CD4-positive, alpha-beta T cell treated with Interleukin-17A for 1 hour (primary cell): ENCODE measurements around the gene RICTOR.
A peak's percentile ranks its signal among the peaks of the same experiment; 100 is the strongest.
"Not testable (repeated sequence)": the region's sequence is repeated elsewhere in the genome, so short reads cannot be mapped to it uniquely, and the experiment has no call there.

ENCODE experiments used
- DNase-seq: peaks from one replicate; pipeline ENCODE4 v3.0.0-alpha.2; 2020

RICTOR gene

DNA sequence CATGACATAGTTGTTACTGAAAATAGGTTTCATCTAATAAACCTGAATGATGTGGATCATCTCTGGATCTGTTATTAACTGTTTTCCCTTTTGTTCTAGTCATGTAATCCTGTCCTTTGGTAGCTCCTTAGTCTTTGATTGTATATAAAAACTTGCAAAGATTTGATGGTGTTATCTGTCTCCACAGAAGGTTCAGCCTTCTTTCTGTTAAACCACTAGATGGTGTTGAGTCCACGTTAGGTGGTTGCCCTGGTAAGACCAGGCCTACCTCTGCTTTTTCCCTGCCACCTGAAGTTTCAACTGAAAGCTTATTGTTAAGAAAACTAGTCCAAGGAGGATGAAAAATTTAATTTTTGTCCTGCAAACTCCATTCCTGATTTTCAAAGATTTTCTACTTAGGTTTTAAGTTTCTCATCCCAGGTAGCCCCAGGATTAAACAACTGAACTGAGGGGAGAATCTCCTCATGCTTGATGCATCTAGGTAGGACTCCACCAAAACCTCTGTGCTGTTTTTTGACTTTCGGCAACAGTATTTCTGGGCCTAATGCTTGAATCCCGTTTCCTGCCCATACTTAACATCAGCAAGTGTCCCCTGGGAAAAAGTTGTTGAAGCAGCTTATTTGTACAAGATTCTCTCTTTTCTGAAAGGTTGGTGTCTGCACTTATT, 68.5 kb downstream of the RICTOR start:
- DNase-seq = peak; percentile 38

DNA sequence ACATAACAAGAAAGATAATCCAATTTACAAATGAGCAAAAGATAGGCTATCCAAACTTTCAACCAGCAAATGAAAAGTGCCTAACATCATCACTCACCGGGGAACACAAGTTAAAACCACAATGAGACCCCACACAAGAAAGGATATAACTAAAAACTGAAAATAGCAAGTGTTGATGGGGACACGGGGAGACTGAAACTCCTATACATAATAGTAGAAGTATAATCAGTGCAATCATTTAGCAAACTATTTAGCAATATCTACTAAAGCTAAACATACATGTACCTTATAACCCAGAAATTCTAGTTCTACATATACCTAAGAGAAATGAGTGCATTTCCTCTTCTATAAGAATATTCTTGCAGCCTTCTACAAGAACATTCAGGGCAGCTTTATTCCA, 72.5 kb downstream of the RICTOR start:
- no peak for DNase-seq

DNA sequence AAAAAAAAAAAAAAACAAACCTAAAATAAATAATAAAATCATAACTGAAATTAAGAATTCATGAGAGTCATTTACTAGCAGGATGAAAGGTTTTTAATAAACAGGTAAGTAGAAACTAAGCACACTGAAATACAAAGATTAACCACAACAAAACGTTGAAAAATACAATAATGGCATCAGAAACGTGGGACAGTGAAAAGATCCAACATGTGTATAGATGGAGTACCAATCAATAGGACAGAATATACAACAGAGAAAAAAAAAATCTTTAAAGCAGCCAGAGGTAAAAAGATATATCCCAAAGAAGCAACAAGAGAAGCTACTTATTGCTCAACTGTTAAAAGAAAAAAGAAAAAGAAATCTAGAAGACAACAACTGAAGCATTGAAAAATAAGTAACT, 75.2 kb downstream of the RICTOR start:
- DNase-seq = no peak

DNA sequence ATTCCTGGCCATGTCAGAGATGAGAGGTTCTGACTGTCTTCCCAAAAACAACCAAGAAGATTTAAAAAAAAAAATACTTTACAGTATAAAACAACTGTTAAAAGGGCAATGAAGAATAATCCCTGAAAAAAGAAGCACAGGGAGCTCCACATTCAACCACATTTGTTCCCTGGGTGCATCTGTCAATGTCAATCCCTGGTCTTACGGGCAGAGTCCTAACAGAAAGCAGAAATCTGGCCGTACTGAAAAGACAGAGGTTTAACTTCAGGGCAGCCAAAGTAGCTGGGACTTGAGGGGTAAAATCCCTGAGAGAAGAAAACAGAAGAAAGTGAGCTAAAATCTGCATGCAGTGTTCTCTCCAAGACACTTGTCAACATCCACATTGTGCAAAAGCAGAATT, 76.6 kb downstream of the RICTOR start:
- no peak for DNase-seq

DNA sequence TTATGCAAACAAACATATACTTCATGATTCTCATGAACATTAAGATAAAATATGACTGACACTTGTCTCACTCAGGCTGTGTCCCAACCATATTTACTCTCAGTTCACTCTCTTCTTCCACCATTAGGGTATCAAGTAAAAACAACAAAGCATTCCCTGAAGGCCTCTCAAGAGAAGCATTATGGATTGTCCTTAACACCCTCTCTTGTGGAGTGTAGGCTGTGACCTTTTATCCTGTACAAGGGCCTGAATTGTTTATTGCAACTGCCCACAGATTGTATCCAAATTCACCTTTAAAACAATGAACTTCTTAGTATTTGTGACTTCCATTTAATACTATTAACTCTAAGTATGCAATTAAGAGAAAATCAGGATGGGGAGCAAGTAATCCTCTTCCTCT, 78.1 kb downstream of the RICTOR start:
- DNase-seq = no peak

DNA sequence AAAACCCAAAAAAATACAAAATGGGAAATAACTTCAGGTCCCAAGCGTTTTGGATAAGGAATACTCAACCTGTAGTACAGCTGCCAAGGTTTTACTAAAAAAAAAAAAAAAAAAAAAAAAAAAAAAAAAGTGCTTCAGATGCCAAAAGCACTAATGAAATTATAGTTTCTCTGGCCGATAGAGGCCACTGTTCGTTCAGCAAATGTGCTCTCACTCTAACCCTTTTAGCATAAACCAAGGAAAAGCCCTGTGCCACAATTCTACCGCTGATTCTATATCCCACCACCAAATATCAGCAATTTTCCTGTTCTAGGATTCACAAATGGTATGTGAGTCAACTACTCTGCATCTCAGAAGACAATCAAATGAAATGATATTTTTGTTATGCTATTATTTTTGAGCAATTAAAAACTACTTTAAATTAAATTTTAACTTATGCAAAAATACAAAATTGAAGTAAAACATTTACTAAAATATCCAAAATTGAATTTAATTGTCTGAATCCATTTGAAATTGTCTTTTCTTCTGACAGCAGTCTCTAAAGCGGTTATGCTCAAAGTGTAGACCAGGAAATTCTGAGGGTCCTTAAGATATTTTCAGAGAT, 79.8 kb downstream of the RICTOR start:
- peak; percentile 58 for DNase-seq

DNA sequence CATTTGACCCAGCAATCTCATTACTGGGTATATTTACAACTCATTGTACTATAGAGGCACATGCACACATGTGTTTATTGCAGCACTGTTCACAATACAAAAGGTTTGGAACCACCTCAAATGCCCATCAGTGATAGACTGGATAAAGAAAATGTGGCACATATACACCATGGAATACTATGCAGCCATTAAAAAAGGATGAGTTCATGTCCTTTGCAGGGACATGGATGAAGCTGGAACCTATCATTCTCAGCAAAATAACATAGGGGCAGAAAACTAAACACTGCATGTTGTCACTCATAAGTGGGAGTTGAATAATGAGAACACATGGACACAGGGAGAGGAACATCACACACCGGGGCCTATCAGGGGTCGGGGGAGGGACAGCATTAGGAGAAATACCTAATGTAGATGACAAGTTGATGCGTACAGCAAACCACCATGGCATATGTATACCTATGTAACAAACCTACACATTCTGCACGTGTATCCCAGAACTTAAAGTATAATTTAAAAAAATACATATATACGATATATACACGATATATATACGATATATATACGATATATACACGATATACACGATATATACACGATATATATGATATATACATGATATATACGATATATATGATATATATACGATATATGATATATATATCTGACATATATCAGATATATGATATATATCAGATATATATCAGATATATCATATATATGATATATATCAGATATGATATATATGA, 84.1 kb downstream of the RICTOR start:
- not testable (repeated sequence) for DNase-seq

DNA sequence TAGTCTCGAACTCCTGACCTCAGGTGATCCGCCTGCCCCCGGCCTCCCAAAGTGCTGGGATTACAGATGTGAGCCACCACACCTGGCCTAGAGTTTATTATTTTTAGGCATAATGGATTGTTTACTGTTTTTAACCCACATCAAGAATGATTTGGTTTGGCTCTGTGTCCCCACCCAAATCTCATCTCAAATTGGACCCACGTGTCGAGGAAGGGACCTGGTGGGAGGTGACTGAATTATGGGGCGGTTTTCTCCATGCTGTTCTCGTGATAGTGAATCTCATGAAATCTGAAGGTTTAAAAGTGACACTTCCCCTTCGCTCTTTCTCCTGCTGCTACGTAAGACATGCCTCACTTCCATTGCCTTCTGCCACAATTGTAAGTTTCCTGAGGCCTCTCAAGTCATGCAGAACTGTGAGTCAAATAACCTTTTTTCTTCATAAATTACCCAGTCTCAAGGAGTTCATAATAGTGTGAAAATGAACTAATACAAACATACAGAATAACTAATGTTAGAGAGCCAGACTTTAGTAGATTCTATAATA, 88.2 kb downstream of the RICTOR start:
- no peak for DNase-seq

DNA sequence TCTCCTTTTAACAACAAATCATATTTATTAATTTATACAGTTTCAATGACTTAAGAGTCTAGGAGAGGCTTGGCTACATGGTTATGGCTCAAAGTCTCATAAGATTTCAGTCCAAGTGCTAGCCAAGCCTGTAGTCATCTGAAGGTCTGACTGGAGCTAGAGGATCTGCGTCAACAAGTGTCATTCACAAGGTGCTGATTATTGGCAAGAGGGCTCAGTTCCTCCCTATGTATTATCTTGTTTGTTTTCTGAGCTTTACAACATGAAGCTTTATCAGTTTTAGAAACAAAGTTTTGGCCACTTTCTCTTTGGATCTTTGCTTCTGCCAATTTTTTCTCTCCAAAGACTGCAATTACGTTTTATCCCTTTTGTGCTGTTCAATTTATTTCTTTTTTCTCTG, 94.7 kb downstream of the RICTOR start:
- no peak for DNase-seq

DNA sequence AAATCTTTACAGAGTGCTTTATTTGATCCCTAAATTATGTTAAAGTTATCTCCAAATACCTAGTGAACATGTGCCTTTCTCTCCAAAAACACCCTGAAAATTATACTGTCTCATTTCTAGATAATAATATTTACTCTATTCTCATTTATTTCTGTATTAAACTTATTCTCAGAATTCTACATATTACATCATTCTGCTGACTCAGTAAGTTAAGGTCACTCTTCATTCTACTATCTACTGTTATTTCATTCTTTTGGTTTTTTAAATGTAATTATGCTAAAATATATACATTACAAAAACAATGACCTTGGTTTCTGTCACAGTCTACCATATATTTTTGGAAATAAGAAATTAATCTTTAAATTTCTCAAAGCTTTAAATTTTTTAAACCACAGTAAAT, 96.2 kb downstream of the RICTOR start:
- no peak for DNase-seq

DNA sequence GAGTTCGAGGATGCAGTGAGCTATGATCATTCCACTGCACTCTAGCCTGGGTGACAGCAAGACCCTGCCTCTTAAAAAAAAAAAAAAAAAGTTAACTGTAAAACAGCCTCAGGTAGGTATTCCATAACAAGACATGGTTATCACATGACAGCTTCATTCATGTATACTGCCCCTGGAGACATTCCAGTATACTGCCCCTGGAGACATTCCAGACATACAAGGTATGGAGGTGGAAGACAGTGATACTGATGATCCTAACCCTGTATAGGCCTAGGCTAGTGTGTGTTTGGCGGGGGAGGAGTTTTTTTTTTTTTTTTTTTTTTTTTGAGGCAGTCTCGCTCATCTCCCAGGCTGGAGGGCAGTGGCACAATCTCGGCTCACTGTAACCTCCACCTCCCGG, 105.5 kb downstream of the RICTOR start:
- DNase-seq = no peak

DNA sequence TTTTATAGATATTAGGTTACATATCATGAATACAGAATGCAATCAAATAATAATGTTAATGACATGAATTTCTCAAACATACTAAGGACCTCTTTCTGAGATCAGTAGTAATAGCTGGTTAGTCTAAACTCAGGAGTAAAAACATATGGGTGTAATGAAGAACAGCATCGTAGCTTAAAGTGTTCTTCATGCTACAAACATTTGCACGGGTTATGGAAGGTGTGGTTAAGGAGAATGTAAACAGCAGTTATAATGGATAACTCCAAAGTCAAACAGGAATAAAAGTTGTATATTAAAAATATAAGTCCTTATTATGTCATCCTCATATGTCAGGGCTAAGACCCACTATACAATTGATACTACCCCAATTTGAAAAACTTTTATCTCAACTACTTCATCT, 112.5 kb downstream of the RICTOR start:
- no peak for DNase-seq

DNA sequence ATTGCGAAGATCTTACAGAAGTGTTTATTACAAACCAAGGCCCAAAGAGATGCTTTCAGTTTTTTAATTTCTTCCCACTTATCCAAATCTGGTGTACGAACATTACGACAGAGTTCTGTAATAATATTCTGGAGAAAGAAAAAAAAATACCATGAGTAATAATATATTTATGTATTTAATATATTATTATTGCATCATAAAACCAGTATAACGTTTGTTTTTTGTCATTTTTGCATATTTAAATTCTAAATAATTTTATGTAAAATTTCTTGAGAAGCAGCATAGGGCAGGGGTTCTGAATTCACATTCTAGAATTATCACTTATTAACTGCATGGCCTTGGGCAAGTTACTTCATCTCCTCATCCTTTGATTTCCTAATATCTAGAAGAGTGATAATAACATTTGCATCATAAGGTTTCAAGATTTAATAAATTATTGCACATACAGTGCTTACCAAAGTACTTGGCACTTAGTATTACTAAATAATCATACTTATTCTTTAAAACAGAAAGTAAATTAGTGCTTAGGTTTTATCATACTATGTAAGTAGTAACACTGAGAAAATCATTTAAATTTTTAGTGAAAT, 120.7 kb downstream of the RICTOR start:
- DNase-seq = no peak

DNA sequence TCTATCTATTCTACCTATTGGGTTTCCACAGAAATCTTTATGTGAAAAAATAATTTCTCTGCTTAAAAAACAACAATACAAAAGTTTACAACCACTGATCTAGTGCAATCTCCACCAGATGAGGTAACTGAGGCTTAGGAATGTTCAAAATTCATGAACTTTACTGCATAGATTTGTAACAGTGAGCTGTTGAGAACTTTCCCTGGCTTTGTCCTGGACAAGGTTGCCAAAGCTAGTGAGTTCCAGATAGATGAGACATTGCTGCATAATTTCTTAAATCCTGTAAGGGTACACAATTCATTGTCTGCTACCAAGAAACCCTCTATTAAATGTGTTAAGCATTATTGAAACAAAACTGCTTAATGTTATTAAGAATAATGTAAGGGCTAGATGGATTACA, 125.7 kb downstream of the RICTOR start:
- no peak for DNase-seq

DNA sequence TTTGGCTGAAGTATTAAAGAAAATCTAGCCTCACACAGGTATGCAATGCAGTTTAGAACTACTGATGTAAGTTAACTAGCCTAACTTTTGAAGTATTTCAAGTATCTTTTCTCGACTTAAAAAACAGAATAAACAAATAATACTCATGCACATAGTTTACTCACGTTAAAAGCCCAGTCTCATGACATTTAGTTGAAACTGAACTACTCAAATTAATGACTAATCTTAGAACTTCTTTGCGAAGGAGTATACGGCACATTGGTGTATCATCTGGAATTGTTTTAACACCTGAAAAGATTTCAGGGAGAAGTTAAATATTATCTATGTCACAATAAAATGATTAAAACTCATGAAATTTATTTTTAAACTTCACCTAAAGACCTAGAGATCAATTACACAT, 129.9 kb downstream of the RICTOR start:
- no peak for DNase-seq

DNA sequence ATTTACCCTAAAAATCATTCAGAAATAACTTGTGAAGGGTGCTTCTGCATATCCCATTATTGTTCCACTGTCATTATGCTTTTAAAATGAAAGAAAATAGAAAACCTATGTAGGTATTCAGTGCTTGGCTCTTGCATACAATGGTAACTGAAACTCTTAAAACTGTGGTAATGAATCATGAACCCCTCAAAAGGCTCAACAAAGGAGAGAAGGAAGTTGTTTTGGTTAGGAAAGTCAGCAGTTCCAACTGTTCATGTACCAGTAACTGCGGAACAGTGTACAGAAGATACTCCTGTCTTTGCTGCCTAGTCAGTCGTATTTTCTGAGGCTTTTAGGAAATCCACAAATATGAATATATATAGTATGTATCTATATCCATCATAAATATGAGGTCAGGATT, 132.3 kb downstream of the RICTOR start:
- DNase-seq = no peak

DNA sequence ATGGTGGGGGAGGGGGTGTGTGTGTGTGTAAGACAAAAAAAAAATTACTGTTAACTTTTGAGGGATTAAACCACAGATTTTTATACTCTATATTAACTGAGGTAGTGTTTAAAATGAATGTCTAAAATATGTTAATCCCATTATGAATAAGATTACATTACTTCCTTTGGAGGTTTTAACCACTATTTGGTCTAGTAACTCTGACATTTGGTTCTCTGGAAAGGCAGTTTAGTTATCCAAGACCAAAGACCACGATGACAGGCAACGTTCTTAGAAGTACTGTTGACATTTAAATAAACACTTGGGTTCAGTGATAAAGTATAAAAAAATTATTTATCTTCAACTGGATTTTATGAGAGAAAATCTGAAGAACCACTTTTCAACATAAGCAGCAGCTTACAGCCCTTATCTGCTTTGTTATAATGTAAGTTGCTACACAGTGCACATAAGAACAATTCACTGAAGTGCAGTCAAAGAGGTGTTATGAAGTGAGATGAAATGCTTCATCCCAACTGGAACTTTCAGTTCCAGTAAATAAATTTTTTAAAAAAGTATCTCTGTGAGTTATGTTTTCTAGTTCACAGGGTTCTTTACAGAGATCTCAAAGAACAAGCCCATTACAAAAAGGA, 133.9 kb downstream of the RICTOR start:
- DNase-seq = no peak

DNA sequence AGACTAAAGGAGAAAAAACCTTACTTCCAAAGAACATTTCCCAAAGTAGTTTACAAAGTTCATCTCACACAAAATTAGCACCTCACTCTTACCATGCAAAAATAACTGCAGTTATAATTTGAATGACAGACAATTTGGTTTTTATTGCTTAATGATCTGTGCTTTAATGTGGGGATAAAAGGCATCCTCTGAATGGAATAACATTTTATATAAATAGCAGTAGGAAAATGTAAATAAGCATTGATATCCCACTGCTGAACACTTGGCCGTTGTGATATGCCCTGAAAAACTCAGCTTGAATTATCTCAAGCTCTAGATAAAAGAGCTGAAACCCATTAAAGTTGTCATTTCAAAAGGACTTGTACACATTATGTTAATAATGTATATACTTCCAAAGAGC, 135.2 kb downstream of the RICTOR start:
- DNase-seq = no peak

DNA sequence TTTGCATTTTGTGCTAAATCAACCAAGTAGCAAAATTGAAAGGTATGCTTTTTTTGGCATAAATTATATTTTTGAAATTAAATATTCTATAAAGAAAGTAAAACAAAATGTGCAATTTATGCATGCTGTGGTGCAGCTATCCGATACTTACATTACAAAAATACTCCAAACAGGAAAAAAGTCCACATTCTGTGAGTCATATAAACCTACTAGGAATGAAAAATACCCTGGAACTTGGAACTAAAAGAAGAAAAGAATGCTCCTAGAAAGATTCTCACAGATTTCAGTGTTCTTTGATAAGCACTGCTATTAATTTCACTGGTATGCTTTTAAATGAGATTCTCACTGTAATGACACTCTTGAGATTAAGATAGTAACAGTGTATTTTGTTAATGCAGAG, 135.8 kb downstream of the RICTOR start:
- DNase-seq = no peak

DNA sequence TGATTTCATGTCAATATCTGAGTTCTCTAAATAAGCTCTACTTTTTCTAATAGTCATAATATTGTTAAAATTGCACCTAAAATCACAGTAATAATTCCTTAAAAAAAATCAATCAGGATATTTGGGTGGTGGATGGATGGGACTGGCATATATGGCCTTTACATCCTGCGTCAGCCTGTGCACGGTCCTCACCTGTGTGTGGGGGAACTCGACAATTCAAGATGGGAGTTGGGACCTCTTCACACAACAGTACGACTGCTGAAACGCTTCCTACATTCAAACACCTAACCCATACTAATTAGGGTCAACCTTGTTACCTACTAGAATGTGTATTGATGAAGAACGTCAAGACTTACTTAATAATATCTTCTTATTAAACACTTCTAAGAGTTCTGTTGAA, 137.9 kb downstream of the RICTOR start:
- DNase-seq = no peak

DNA sequence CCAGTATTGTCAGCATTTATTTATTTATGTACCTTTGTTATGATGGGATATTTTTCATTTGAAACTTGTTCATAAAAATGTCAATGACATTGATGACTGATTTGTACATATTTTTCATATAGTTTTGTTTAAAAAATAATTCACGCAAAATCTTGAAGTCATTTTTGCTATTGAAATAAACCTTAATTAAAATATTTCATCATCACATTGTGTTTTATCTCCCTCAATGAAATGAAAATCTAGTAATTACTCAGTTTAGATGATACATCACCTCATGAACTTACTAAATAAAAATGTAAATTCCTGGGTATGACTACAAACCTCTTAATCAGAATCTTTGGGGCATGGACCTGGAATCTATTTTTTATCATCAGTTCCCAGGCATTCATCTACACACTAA, 138.8 kb downstream of the RICTOR start:
- DNase-seq = no peak

DNA sequence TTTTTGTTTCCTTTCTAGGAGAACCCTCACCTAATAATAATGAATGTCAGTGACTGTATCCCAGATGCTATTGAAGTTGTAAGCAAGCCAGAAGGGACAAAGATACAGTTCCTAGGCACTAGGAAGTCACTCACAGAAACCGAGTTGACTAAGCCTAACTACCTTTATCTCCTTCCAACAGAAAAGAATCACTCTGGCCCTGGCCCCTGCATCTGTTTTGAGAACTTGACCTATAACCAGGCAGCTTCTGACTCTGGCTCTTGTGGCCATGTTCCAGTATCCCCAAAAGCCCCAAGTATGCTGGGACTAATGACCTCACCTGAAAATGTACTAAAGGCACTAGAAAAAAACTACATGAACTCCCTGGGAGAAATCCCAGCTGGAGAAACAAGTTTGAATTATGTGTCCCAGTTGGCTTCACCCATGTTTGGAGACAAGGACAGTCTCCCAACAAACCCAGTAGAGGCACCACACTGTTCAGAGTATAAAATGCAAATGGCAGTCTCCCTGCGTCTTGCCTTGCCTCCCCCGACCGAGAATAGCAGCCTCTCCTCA, 141.3 kb downstream of the RICTOR start:
- no peak for DNase-seq

DNA sequence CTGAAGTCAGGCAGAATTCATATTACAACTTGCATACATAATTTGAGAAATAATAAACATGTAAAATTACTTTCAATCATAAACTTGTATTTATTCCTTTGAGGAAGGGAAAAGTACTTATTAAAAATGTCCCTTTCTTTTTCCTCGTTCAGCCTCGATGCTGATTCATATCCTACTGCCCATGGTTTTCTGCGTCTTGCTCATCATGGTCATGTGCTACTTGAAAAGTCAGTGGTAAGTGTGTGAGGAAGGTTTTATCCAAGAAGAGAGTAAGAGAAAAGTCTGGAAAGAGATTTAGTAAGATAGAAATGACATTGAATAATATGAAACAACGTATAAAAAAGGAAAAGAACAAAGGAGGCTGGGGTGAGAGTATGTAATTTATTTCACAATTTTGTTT, 142.5 kb downstream of the RICTOR start:
- no peak for DNase-seq
